Stimulated activated CD4-positive, alpha-beta T cell treated with anti-CD3 and anti-CD28 coated beads, Interleukin-15, amount 100 ng/mL, for 24 hours (primary cell): ENCODE results near the gene TCF3.
"Not testable (repeated sequence)": the region's sequence is repeated elsewhere in the genome, so short reads cannot be mapped to it uniquely, and the experiment has no call there.

Experiments
- DNase-seq: peaks from one replicate; pipeline ENCODE4 v3.0.0-alpha.2; 2020

The TCF3 gene

DNA sequence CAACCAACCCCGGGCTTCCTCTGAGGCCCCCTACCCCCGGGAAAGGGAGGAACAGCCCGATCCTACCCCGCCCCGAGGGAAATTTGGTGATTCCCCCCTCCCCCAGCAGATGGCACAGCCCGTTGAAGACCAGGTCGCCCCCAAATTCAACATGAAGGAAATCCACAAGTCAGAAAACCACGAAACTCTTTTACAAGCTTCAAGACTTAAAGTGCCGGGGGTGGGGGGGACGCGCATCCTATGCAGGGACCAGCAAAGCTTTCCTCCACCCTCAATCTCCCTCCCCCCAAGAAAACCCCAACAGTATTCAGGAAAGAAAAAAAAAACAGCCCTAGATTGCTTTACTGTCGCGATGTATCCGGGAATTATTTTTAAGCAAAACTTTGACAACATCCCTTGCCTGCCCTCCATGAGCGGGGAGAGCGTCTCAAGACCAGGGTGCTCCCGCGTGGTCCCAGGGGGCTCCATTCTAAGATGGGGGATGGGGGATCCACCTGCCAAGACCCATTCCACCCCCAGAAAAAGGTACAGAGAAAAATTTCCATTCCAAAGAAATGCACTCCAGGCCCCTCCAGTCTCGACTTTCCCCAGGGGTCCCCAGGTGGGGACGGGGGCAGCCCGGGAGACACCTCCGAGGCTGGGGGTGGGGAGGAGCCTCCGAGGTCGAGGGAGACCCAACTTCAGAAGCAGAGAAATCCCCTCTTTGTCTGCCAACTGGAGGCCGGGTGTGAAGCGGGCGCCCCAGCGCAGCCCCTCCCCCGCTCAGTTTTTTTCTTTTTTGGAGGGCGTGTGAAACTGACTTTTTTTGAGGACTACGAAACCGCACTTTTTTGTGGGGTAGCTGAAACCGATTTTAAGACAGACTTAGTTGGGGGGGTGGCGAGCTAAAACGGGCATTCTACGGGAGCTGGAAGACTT is 1.5 kb downstream of the TCF3 start:
- DNase-seq, result peak; percentile 72

DNA sequence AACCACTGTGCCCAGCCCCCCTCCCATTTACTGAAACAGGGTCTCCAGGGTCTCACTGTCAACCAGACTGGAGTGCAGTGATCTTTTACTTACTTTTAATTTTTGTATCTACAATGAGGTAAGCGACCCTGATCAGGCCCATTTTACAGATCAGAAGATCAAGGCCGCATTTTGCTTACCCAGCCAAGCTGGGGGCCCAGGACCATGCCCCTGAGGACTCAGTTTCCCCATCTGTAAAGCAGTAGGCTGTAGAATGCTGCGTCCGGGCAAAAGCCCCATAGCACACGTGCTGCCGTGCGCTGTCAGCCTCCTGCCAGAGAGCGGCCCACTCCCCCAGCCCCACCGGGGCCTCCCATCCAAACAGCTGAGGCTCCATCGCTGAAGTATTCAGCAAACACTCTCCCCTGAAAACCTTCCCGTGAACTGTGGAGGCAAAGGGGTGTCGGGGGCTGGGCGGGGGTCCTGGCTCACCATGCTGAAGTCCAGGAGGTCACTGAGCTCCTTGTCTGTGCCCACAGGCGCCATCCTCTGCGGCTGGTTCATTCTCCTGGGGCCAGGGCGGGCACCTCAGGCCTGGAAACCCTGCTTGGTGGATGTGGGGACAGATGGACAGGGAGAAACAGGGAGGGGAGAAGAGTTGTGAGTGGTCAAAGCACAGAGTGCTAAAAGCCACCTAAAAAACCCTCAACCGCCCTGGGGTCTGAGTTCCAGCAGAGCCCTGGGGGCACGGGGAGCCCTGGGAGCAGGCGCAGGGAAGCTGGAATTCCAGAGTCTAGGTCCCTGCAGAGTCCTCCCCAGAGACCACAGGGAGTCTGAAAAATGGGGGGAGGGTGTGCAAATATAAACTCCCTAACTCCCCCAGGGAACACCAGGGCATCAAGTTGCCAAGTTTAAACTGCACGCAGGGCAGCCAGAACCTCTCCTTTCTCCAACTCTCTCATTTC is 2.4 kb downstream of the TCF3 start:
- DNase-seq, result no peak

GRCh38 chr19:1648920-1649541 is 3.4 kb downstream of the TCF3 start:
- DNase-seq, result no peak

DNA sequence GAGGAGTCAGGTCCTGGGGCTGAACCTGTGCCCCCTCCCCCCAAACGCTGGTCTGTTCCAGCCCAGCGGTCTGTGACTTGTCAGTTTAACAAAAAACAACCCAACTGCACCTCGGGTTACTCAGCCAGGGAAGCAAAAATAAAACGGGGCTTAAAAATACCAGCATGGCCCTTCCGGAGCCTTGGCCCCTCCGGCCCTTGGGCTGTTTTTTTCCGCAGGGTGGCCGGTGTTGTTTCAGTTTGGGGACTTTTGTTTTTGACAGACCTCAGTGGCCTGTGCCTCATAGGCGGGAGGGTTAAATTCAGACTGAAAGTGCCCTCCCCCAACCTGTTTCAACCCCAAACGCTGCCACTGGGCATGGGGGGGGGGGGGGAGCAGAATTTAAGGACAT is 4.0 kb downstream of the TCF3 start:
- DNase-seq, result no peak

GRCh38 chr19:1647501-1648458 is 4.6 kb downstream of the TCF3 start:
- DNase-seq, result no peak

GRCh38 chr19:1646659-1647453 is 5.6 kb downstream of the TCF3 start:
- DNase-seq, result no peak

GRCh38 chr19:1646149-1646548 is 6.3 kb downstream of the TCF3 start:
- no peak for DNase-seq

GRCh38 chr19:1645299-1645698 is 7.1 kb downstream of the TCF3 start:
- no peak for DNase-seq

DNA sequence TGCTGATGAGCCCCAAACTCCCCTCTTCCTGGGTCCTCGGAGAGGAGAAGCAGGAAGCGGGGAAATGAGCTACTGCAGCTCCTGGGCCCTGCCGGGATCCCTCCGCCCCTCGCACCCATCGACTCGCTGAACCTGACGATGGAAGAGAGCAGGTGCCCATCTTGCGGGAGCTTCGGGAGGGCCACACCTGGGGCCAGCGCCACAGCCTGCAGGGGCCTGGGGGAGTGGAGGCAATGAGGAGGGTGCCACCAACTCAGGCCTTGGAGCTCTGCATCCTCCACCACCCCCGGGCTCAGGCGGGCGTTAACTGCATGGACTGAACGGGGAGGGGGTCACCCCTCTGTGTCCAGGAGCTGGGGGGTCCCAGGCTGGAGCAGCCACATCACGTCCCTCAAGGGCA is 8.3 kb downstream of the TCF3 start:
- no peak for DNase-seq

DNA sequence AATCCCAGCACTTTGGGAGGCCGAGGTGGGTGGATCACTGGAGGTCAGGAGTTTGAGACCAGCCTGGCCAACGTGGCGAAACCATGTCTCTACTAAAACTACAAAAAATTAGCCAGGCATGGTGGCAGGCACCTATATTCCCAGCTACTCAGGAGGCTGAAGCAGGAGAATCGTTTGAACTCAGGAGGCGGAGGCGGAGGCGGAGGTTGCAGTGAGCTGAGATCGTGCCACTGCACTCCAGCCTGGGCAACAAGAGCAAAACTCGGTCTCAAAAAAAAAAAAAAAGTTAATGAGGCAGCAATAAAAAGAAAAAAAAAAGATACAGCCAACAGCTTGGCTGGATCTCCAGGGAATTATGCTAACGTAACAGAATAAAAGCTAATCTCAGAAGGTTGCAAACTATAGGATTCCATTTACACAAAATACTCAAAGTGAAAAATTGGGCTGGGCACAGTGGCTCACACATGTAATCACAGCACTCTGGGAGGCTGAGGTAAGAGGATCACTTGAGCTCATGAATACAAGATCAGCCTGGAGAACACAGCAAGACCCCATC is 11.4 kb downstream of the TCF3 start:
- not testable (repeated sequence) for DNase-seq

- no peak for DNase-seq
These were observed 15.8 kb downstream of the TCF3 start for GRCh38 chr19:1636325-1637236.

DNA sequence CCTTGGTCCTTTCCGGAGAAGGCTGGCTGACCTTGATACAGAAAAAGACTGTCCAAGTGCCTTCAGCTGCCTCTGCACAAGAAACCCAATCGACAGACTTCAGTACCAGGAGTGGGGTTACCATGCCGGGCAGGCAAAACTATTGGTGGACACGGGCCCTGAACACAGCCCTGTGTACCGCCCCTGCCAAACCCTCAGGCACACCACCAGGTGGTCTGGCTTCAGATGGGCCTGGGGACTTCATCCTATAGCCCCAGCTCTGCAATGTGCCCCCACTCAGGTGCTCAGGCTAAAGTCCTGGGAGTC is 17.5 kb downstream of the TCF3 start:
- DNase-seq, result no peak

DNA sequence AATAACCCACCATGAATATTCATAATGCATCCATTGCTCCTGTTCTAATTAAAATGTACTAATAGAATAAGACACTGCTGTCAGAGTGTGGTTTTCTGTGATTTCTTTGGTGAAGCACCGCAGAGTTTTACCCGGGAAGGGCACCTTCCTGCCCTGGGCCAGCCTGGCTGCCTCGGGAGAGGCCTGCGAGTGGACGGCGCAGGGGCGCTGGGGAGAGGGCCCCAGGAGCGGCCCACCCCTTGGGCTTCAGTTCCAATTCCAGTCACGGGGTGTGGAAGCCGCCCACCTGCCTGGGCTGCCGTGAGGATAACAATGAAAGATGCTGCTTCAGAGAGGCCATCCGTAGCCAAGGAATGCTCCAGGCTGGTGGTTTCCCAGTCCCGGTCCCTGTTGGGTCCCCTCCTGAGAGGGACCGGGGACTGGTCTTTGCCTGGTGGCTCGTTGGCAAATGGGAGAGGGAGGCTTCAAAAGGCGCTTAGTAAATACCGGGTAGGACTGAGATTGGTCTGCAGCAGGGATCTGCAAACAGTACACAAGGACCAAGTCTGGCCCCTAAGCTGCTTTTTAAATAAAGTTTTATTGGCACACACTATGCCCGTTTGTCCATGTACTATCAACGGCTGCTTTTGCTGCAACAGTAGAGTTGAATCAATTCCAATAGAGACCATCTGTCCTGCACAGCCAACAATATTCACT is 18.0 kb downstream of the TCF3 start:
- no peak for DNase-seq

DNA sequence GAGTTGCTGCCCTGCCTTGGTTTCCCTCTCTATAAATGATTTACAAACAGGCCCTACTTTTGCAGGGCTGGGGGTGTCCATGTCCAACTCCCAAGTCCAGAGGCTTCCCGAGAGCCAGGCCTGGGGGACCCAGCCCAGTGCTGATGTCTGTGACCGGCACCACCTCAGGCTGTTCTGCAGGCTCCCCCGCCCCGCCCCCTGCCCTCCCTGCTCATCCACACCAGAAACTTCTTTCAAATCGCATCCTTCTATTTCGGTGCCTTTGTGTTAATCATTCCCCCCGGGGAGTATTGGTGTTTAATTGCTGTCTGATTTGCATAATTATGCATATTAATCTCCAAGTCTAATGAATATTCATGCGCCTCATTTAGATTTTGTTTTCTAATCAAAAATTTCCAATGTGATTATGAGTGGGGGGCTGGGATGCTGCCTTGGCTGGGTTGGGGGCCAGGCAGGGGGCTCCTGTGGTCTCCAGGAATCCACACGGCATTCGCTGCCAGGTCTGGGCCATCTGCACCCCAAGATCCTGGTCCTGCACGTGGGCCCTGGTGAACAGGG is 19.1 kb downstream of the TCF3 start:
- no peak for DNase-seq

- no peak for DNase-seq
These were observed 19.8 kb downstream of the TCF3 start for GRCh38 chr19:1632462-1633268.

- no peak for DNase-seq
These were observed 20.8 kb downstream of the TCF3 start for GRCh38 chr19:1631557-1632100.

GRCh38 chr19:1630811-1631210 is 21.6 kb downstream of the TCF3 start:
- no peak for DNase-seq

- no peak for DNase-seq
These were observed 22.4 kb downstream of the TCF3 start for GRCh38 chr19:1630012-1630411.
